ENCODE measurements around the gene CNN1.
"Not testable (repeated sequence)": the region's sequence is repeated elsewhere in the genome, so short reads cannot be mapped to it uniquely, and the experiment has no call there.

CNN1 gene

DNA sequence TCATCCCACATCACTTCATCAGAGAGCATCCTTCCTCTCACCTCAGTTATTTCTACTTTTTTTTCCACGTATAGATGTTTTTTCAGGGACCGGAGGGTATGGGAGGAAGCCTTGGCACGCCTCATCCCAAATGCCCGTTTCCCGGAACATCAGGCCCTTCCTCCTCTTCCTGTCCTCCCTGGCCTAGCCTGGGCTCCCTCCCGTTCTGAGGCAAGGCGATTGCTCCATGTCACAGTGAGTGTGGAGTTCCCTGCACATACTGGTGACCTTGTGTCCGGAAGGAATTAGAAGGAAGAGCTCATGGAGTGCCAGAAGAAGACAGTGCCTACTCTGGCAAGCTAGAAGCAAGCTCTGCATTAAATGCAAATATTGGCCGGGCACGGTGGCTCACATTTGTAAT is 57.5 kb downstream of the CNN1 start:
- Histone ChIP-seq H3K9ac (ENCODE audit: low read depth, low read length) (no peak overlapping the region), H3K36me3 (ENCODE audit: insufficient read depth, low read length) (peaks cover 9% of the 10 kb centered on the region; the same call in 1 of the 2 replicates)

DNA sequence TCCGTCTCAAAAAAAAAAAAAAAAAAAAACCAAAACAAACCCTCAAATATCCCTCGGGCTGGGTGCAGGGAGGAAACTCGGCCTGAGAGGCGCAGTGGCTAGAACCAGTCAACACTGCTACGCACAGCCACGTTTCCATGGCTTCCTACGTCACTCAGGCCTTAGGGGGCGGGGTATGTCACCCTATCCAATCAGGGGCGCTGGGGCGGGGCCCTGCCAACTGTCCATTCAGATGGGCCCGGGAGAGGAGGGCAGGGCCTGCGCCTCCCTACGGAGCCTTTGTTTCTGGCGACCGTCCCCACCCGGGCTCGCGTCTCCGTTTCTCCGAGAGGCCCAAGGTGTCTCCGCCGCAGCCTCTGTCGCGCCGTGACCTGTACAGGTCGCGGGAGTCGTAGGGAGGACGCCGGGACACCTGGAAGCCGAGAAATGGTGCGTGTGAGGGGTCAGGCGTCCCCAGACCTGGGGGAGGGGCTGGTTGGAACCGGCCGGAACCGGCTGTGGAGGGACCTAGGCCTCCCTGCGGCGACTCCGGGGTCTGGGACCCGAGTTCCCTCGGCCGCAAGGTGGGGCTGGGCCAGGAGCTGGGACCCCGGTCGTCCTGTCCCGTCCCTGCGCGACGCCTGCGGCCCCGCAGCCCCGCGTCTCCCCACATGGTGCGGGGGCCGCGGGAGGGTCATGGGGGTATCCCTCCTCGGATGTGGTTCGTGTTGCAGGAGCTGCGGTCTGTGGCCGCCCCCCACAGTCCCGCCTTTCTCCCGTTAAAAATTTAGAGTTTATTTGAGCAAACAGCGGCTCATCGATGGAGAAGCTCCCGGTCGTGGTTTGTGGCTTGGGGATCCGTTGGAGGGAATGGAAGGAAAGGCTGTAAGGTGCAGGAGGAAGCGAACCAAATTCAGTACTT is 58.8 kb downstream of the CNN1 start, which contains the start of gene ZNF627:
Gene ZNF627 (plus strand): TSS at position 282 of the 901 bp plus-strand sequence. CDS start 145 bp downstream, at position 427.
- peak within 1 kb of the TSS; percentile 95 for H3K9ac ChIP-seq (ENCODE audit: low read depth, low read length)
- H3K4me1 ChIP-seq (ENCODE audit: insufficient read depth, low read length) = no peaks in the 10 kb centered on the region
- H3K9me3 ChIP-seq (ENCODE audit: control insufficient read depth, insufficient read depth, low read length) = no peaks in the 10 kb centered on the region
- H3K36me3 ChIP-seq (ENCODE audit: insufficient read depth, low read length) = peaks cover 9% of the 10 kb centered on the region; the same call in 1 of the 2 replicates

More for the DNA sequence above, 57.5 kb downstream of the CNN1 start:
- Histone ChIP-seq H3K4me1 (ENCODE audit: insufficient read depth, low read length) (no peaks in the 10 kb centered on the region), H3K9me3 (ENCODE audit: control insufficient read depth, insufficient read depth, low read length) (no peaks in the 10 kb centered on the region)

DNA sequence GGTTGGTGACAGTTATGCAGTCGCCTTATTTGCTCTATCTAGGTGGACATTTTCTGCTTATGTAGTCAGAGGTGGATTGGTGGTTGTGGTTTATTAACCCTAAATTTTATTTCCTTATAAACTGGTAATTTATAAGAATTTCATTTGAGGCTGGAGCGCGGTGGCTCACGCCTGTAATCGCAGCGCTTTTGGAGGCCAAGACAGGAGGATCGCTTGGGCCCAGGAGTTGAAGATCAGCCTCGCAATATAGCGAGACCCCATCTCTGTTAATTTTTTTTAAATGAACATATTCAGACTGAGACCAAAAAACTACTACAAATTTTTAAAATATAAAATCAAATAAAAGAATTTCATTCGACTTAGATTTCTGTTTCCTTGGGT is 59.4 kb downstream of the CNN1 start:
- H3K9ac ChIP-seq (ENCODE audit: low read depth, low read length) = peak overlapping the region; percentile 95
- H3K4me1 ChIP-seq (ENCODE audit: insufficient read depth, low read length) = no peaks in the 10 kb centered on the region
- no peaks in the 10 kb centered on the region for H3K9me3 ChIP-seq (ENCODE audit: control insufficient read depth, insufficient read depth, low read length)
- H3K36me3 ChIP-seq (ENCODE audit: insufficient read depth, low read length) = peaks cover 9% of the 10 kb centered on the region; the same call in 1 of the 2 replicates

DNA sequence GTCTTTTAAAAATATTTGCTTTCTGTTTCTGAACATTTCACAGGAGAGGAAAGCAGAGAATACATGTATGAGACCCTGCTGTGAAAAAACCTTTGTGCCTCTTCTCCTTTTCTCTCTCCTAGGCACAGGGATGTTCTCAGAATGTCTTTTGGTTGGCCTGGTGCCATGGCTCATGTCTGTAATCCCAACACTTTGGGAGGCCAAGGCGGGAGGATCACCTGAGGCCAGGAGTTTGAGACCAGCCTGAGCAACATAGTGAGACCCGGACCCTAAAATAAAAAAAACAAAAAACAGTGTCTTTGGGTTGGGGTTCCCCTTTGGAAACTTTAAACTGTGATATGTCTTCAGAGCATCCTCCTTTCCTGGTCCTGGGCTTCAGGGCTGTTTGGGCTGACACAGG is 60.1 kb downstream of the CNN1 start:
- Histone ChIP-seq H3K9me3 (ENCODE audit: control insufficient read depth, insufficient read depth, low read length) (no peaks in the 10 kb centered on the region), H3K36me3 (ENCODE audit: insufficient read depth, low read length) (peaks cover 9% of the 10 kb centered on the region; the same call in 1 of the 2 replicates), H3K4me1 (ENCODE audit: insufficient read depth, low read length) (no peaks in the 10 kb centered on the region), H3K9ac (ENCODE audit: low read depth, low read length) (0 out of 2 replicates have a peak overlapping the region, but pooled peaks have one; percentile 95)

DNA sequence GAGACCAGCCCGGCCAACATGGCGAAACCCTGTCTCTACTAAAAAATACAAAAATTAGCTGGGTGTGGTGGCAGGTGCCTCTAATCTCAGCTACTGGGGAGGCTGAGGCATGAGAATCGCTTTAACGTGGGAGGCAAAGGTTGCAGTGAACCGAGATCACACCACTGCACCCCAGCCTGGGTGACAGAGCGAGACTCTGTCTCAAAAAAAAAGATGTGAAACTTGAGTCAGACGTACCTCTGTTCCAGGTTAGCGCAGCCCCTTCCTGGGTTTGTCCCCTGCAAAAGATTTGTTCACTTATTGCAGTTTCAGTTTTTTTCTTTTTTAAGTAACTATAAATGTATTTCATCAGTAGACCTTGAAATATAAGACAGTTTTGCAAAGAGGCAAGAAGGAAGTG is 61.1 kb downstream of the CNN1 start:
- not testable (repeated sequence) for H3K36me3 ChIP-seq (ENCODE audit: insufficient read depth, low read length); H3K9ac ChIP-seq (ENCODE audit: low read depth, low read length); H3K9me3 ChIP-seq (ENCODE audit: control insufficient read depth, insufficient read depth, low read length); H3K4me1 ChIP-seq (ENCODE audit: insufficient read depth, low read length)
